HepG2 (cell line): Measurements from ENCODE around the gene FAM174C. TPM values are rescaled to one million over a fixed set of nuclear protein-coding genes. Genes with fewer than 3 reads are reported as not detected.

Experiments used
- BRF2 ChIP-seq: sonication (generic); formaldehyde crosslinking; IDR thresholded peaks from 2 replicates; pipeline ENCODE4 v1.8.1; 2022; ENCODE audit warnings: mild to moderate bottlenecking, missing genetic modification reagents
- CCDC6 ChIP-seq: sonication (generic); formaldehyde crosslinking; IDR thresholded peaks from 2 replicates; pipeline ENCODE4 v1.8.1; 2022; ENCODE audit warnings: mild to moderate bottlenecking, missing genetic modification reagents, moderate library complexity
- CREBL2 ChIP-seq: sonication (generic); formaldehyde crosslinking; IDR thresholded peaks from 2 replicates; pipeline ENCODE4 v1.8.1; 2023; ENCODE audit warnings: missing genetic modification reagents, mild to moderate bottlenecking, borderline replicate concordance
- JUNB ChIP-seq: sonication (generic); formaldehyde crosslinking; IDR thresholded peaks from 2 replicates; pipeline ENCODE4 v1.8.0; 2022; ENCODE audit warnings: missing genetic modification reagents, mild to moderate bottlenecking, borderline replicate concordance
- MIER2 ChIP-seq: IDR thresholded peaks from 2 replicates; pipeline ENCODE4 v1.6.1; 2016; ENCODE audit warnings: missing biosample characterization, missing genetic modification reagents
- NPAS2 ChIP-seq: sonication (generic); formaldehyde crosslinking; IDR thresholded peaks from 2 replicates; pipeline ENCODE4 v1.8.0; 2022; ENCODE audit warnings: mild to moderate bottlenecking, missing genetic modification reagents, borderline replicate concordance
- PATZ1 ChIP-seq: sonication (generic); formaldehyde crosslinking; IDR thresholded peaks from 2 replicates; pipeline ENCODE4 v1.4.0; 2020; ENCODE audit warnings: missing genetic modification reagents
- ZBTB38 ChIP-seq: sonication (generic); formaldehyde crosslinking; IDR thresholded peaks from 2 replicates; pipeline ENCODE4 v1.5.1; 2020; ENCODE audit warnings: mild to moderate bottlenecking, missing genetic modification reagents
- ZNF225 ChIP-seq: sonication (generic); formaldehyde crosslinking; IDR thresholded peaks from 2 replicates; pipeline ENCODE4 v1.4.0; 2020; ENCODE audit warnings: mild to moderate bottlenecking, missing genetic modification reagents
- ZNF546 ChIP-seq: sonication (generic); formaldehyde crosslinking; conservative IDR thresholded peaks from 2 replicates; pipeline ENCODE4 v1.8.1; 2023; ENCODE audit warnings: mild to moderate bottlenecking, missing genetic modification reagents
- polyA plus RNA-seq, 8 experiments: library from polyadenylated mRNA; depleted of rRNA in 3 of 8; stranded (reverse) in 7 of 8; unstranded in 1 of 8; fragments of >200 nt; fragmentation: Illumina TruSeq in 4 of 8; extraction: Trizol in 4 of 8; gene quantifications; 2 replicates each; pipeline versions ENCODE4 v1.2.1 to v1.2.3, GENCODE V29; 2011 to 2016; ENCODE audit warnings: low read depth in 4 of 8, missing spikeins in 1 of 8, mixed read lengths in 1 of 8; ENCODE audit not compliant: insufficient read depth in 1 of 8
- total RNA-seq, 5 experiments: library from RNA; depleted of rRNA; stranded (reverse); fragments of >200 nt; fragmentation: Illumina TruSeq; extraction: Trizol; gene quantifications; 2 replicates each; pipeline ENCODE4 v1.2.3, GENCODE V29; 2016; ENCODE audit warnings: low read depth in 1 of 5
- TF ChIP-seq, protein P1 (sequence below): IDR thresholded peaks from 2 replicates; pipeline ENCODE4 v1.6.1; 2012; ENCODE audit warnings: low read length, improper control_type of control experiment
- TF ChIP-seq, protein P2 (sequence below), 2 experiments: fragments of 450-650 bp in 1 of 2; sonication (generic) in 1 of 2; formaldehyde crosslinking in 1 of 2; IDR thresholded peaks; 2 replicates each; pipeline versions ENCODE4 v1.6.1 to v1.8.0; 2016 to 2022; ENCODE audit warnings: antibody characterized with exemption in 1 of 2, mild to moderate bottlenecking in 1 of 2, missing genetic modification reagents in 1 of 2

Gene FAM174C
- total and polyA plus RNA-seq, 2 of the 13 experiments (the other 11 are each of a cell fraction or from before 2014, with no cell fraction given) = 19.5 to 31.3 TPM

- TF ChIP-seq PATZ1 = peak; percentile 92
- TF ChIP-seq CREBL2 = no peak; the same call in 1 of the 2 replicates
- TF ChIP-seq, protein P1, sequence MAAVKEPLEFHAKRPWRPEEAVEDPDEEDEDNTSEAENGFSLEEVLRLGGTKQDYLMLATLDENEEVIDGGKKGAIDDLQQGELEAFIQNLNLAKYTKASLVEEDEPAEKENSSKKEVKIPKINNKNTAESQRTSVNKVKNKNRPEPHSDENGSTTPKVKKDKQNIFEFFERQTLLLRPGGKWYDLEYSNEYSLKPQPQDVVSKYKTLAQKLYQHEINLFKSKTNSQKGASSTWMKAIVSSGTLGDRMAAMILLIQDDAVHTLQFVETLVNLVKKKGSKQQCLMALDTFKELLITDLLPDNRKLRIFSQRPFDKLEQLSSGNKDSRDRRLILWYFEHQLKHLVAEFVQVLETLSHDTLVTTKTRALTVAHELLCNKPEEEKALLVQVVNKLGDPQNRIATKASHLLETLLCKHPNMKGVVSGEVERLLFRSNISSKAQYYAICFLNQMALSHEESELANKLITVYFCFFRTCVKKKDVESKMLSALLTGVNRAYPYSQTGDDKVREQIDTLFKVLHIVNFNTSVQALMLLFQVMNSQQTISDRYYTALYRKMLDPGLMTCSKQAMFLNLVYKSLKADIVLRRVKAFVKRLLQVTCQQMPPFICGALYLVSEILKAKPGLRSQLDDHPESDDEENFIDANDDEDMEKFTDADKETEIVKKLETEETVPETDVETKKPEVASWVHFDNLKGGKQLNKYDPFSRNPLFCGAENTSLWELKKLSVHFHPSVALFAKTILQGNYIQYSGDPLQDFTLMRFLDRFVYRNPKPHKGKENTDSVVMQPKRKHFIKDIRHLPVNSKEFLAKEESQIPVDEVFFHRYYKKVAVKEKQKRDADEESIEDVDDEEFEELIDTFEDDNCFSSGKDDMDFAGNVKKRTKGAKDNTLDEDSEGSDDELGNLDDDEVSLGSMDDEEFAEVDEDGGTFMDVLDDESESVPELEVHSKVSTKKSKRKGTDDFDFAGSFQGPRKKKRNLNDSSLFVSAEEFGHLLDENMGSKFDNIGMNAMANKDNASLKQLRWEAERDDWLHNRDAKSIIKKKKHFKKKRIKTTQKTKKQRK = no peak
- TF ChIP-seq CCDC6 = peak; percentile 80; the same call in 1 of the 2 replicates
- TF ChIP-seq JUNB (CRISPR knock-in tag) = no peak
- TF ChIP-seq ZNF225 = peak; percentile 43; the same call in 1 of the 2 replicates
- no peak for TF ChIP-seq NPAS2 (CRISPR knock-in tag)
- no peak; the same call in 1 of the 2 replicates for TF ChIP-seq ZBTB38
- TF ChIP-seq ZNF546 (CRISPR knock-in tag) = no peak; the same call in 1 of the 2 replicates
- TF ChIP-seq, protein P2, sequence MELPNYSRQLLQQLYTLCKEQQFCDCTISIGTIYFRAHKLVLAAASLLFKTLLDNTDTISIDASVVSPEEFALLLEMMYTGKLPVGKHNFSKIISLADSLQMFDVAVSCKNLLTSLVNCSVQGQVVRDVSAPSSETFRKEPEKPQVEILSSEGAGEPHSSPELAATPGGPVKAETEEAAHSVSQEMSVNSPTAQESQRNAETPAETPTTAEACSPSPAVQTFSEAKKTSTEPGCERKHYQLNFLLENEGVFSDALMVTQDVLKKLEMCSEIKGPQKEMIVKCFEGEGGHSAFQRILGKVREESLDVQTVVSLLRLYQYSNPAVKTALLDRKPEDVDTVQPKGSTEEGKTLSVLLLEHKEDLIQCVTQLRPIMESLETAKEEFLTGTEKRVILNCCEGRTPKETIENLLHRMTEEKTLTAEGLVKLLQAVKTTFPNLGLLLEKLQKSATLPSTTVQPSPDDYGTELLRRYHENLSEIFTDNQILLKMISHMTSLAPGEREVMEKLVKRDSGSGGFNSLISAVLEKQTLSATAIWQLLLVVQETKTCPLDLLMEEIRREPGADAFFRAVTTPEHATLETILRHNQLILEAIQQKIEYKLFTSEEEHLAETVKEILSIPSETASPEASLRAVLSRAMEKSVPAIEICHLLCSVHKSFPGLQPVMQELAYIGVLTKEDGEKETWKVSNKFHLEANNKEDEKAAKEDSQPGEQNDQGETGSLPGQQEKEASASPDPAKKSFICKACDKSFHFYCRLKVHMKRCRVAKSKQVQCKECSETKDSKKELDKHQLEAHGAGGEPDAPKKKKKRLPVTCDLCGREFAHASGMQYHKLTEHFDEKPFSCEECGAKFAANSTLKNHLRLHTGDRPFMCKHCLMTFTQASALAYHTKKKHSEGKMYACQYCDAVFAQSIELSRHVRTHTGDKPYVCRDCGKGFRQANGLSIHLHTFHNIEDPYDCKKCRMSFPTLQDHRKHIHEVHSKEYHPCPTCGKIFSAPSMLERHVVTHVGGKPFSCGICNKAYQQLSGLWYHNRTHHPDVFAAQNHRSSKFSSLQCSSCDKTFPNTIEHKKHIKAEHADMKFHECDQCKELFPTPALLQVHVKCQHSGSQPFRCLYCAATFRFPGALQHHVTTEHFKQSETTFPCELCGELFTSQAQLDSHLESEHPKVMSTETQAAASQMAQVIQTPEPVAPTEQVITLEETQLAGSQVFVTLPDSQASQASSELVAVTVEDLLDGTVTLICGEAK (IDR thresholded peaks at IDR 0.05) = no peak
- TF ChIP-seq, protein P2 (CRISPR knock-in tag; IDR thresholded peaks at IDR 0.05) = no peak; the same call in 1 of the 2 replicates
- no peak; the same call in 1 of the 2 replicates for TF ChIP-seq BRF2 (CRISPR knock-in tag)
- no peak for TF ChIP-seq MIER2 (CRISPR knock-in tag)
Measured at GRCh38 chr19:1248139-1248785, 27.1 kb upstream of the FAM174C start, which contains the start of gene MIDN (continued).
